Neuronal stem cell (in vitro differentiated cells): Measurements from ENCODE around the gene GON4L.

Experiments used
- DNase-seq: peaks from one replicate; pipeline ENCODE4 v3.0.0-alpha.2; 2013; ENCODE audit warnings: low spot score
- H2AFZ ChIP-seq: one replicate; pipeline ENCODE4 v1.6.1; 2013; ENCODE audit warnings: mild to moderate bottlenecking, low read length, inconsistent platforms
- H2AK5ac ChIP-seq: 2 replicates; pipeline ENCODE4 v1.6.1; 2013; ENCODE audit warnings: low read depth, mild to moderate bottlenecking, inconsistent platforms, low read length, moderate library complexity, mixed read lengths
- H2BK120ac ChIP-seq: 2 replicates; pipeline ENCODE4 v1.6.1; 2013; ENCODE audit warnings: low read depth, mild to moderate bottlenecking, inconsistent platforms, low read length, moderate library complexity, mixed read lengths
- H2BK12ac ChIP-seq: one replicate; pipeline ENCODE4 v1.6.1; 2013; ENCODE audit warnings: low read length, inconsistent platforms
- H2BK15ac ChIP-seq: 2 replicates; pipeline ENCODE4 v1.6.1; 2013; ENCODE audit warnings: mild to moderate bottlenecking, low read length, inconsistent platforms, mixed read lengths
- H2BK5ac ChIP-seq: one replicate; pipeline ENCODE4 v1.6.1; 2013; ENCODE audit warnings: inconsistent platforms, mild to moderate bottlenecking, low read length, moderate library complexity
- H3K14ac ChIP-seq: one replicate; pipeline ENCODE4 v1.6.1; 2013; ENCODE audit warnings: low read length, inconsistent platforms
- H3K18ac ChIP-seq: 2 replicates; pipeline ENCODE4 v1.6.1; 2013; ENCODE audit warnings: low read length, inconsistent platforms
- H3K23ac ChIP-seq: 2 replicates; pipeline ENCODE4 v1.6.1; 2013; ENCODE audit warnings: low read depth, mild to moderate bottlenecking, mixed read lengths, low read length, inconsistent platforms; ENCODE audit not compliant: poor library complexity
- H3K27ac ChIP-seq: replicated peaks from 3 replicates; pipeline ENCODE4 v1.5.1; 2013; ENCODE audit warnings: low read length, inconsistent platforms
- H3K27me3 ChIP-seq, 3 experiments: 2 replicates each; pipeline ENCODE4 v1.6.1; 2013; ENCODE audit warnings: low read length in 3 of 3, mild to moderate bottlenecking in 2 of 3, inconsistent platforms in 1 of 3, low read depth in 1 of 3, mixed read lengths in 1 of 3, moderate library complexity in 1 of 3; ENCODE audit not compliant: control insufficient read depth in 3 of 3, insufficient read depth in 3 of 3
- H3K36me3 ChIP-seq, 2 donors: replicated peaks in 1 of 2; 2 replicates each; pipeline ENCODE4 v1.6.1; 2013; ENCODE audit warnings: low read length in 2 of 2; ENCODE audit not compliant: control insufficient read depth in 2 of 2, insufficient read depth in 2 of 2
- H3K4ac ChIP-seq: 2 replicates; pipeline ENCODE4 v1.6.1; 2013; ENCODE audit warnings: inconsistent platforms, mild to moderate bottlenecking, low read length, moderate library complexity
- H3K4me1 ChIP-seq, 2 donors: 1 replicate in 1 of 2; 2 replicates in 1 of 2; pipeline ENCODE4 v1.6.1; 2013; ENCODE audit warnings: low read length in 2 of 2, low read depth in 1 of 2; ENCODE audit not compliant: control insufficient read depth in 2 of 2, insufficient read depth in 1 of 2
- H3K4me2 ChIP-seq: one replicate; pipeline ENCODE4 v1.6.1; 2013; ENCODE audit warnings: mild to moderate bottlenecking, low read length, inconsistent platforms; ENCODE audit not compliant: insufficient read depth, poor library complexity, severe bottlenecking
- H3K4me3 ChIP-seq, 2 donors: 2 replicates each; pipeline ENCODE4 v1.5.1; 2013; ENCODE audit warnings: low read length in 2 of 2, mild to moderate bottlenecking in 2 of 2, inconsistent platforms in 1 of 2, moderate library complexity in 1 of 2
- H3K79me1 ChIP-seq: one replicate; pipeline ENCODE4 v1.6.1; 2013; ENCODE audit warnings: low read depth, mild to moderate bottlenecking, inconsistent platforms, low read length, moderate library complexity
- H3K9ac ChIP-seq: one replicate; pipeline ENCODE4 v1.6.1; 2013; ENCODE audit warnings: mild to moderate bottlenecking, low read depth, low read length, inconsistent platforms; ENCODE audit not compliant: poor library complexity
- H3K9me3 ChIP-seq, 2 donors: replicated peaks in 1 of 2; 2 replicates each; pipeline versions ENCODE3 to v1.6.1; 2013; ENCODE audit warnings: low read length in 2 of 2, mild to moderate bottlenecking in 2 of 2, inconsistent platforms in 1 of 2, low read depth in 1 of 2, mixed read lengths in 1 of 2, moderate library complexity in 1 of 2; ENCODE audit not compliant: control insufficient read depth in 2 of 2, insufficient read depth in 1 of 2
- H4K8ac ChIP-seq: one replicate; pipeline ENCODE4 v1.6.1; 2013; ENCODE audit warnings: low read depth, mild to moderate bottlenecking, inconsistent platforms, low read length, moderate library complexity
- H4K91ac ChIP-seq: one replicate; pipeline ENCODE4 v1.6.1; 2013; ENCODE audit warnings: low read length, low read depth, mild to moderate bottlenecking, inconsistent platforms; ENCODE audit not compliant: poor library complexity
- WGBS, 2 donors: extraction: QIAGEN DNeasy Blood & Tissue Kit; methylation state at CpG; one replicate each; pipeline ENCODE4 v1.1.7; 2013; ENCODE audit warnings: missing lambda C conversion rate in 2 of 2, mixed read lengths in 1 of 2; ENCODE audit not compliant: insufficient read length in 2 of 2, insufficient replicate concordance in 1 of 2; ENCODE audit errors: extremely low coverage in 2 of 2; 5-methylcytosine and 5-hydroxymethylcytosine counted together

GON4L gene

DNA sequence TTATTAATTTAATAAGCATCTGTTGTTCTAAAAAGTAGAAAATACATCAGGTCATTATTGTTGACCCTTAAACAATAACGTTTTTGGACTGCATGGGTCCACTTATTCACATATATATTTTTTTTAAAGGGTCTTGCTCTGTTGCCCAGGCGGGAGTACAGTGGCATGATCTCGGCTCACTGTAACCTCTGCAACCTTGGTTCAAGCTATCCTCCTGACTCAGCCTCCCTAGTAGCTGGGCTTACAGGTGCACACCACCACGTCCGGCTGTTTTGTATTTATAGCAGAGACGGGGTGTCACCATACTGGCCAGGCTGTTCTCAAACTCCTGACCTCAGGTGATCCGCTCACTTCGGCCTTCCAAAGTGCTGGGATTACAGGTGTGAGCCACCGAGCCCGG is 115.1 kb downstream of the GON4L start:
- H2AK5ac ChIP-seq: no peak overlapping the region
- H2BK12ac ChIP-seq: no peak overlapping the region
- no peak overlapping the region for H2BK5ac ChIP-seq
- H3K4ac ChIP-seq: no peak overlapping the region
- no peak overlapping the region for H3K18ac ChIP-seq
- no peak overlapping the region for H2BK120ac ChIP-seq
- no peak overlapping the region for H2BK15ac ChIP-seq
- H3K27me3 ChIP-seq: no peaks in the 10 kb centered on the region
- peaks cover 5 to 29% of the 10 kb centered on the region in 2 donors for H3K36me3 ChIP-seq
- no peak overlapping the region for H2AFZ ChIP-seq
- WGBS, 2 donors: no CpG with 5 or more reads among the region's 10 CpGs
- no peak overlapping the region for H3K27ac ChIP-seq
- no peak for DNase-seq
- H3K9me3 ChIP-seq: no peaks in the 10 kb centered on the region
- H3K4me2 ChIP-seq: no peak overlapping the region
- no peak overlapping the region for H3K23ac ChIP-seq
- H3K9ac ChIP-seq: no peak overlapping the region
- no peak overlapping the region for H4K8ac ChIP-seq
- H3K14ac ChIP-seq: no peak overlapping the region
- peak overlapping the region in 1 of 2 donors; percentile 11 for H3K4me3 ChIP-seq
- no peaks in the 10 kb centered on the region for H3K79me1 ChIP-seq
- H3K4me1 ChIP-seq: no peaks in the 10 kb centered on the region
- no peak overlapping the region for H4K91ac ChIP-seq

DNA sequence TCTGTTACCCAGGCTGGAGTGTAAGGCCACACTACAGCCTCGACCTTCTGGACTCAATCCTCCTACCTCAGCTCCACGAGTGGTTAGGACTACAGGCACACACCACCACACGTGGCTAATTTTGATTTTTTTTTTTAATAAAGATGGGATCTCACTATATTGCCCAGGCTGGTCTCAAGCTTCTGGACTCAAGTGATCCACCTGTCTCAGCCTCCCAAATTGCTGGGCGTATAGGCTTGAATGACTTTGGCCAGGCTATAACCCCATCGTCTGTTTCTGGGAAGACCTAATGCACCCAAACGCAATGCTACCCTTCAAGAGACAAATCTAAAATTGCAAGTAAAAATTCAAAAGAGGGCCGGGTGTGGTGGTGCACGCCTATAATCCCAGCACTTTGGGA is 116.0 kb downstream of the GON4L start:
- no peak overlapping the region for H3K4me3 ChIP-seq
- H3K27ac ChIP-seq: no peak overlapping the region
- no peaks in the 10 kb centered on the region for H3K9me3 ChIP-seq
- H2BK15ac ChIP-seq: no peak overlapping the region
- H3K18ac ChIP-seq: no peak overlapping the region
- H3K23ac ChIP-seq: no peak overlapping the region
- no peak overlapping the region for H4K8ac ChIP-seq
- no peak overlapping the region for H3K4me2 ChIP-seq
- no peaks in the 10 kb centered on the region for H3K79me1 ChIP-seq
- H2AFZ ChIP-seq: no peak overlapping the region
- H2BK12ac ChIP-seq: no peak overlapping the region
- no peak overlapping the region for H2BK120ac ChIP-seq
- no peaks in the 10 kb centered on the region for H3K27me3 ChIP-seq
- H3K4me1 ChIP-seq: no peaks in the 10 kb centered on the region
- H2AK5ac ChIP-seq: no peak overlapping the region
- WGBS, 2 donors: no CpG with 5 or more reads among the region's 8 CpGs
- peaks cover 7 to 36% of the 10 kb centered on the region in 2 donors for H3K36me3 ChIP-seq
- no peak overlapping the region for H3K14ac ChIP-seq
- H4K91ac ChIP-seq: no peak overlapping the region
- no peak overlapping the region for H3K4ac ChIP-seq
- DNase-seq: no peak
- H2BK5ac ChIP-seq: no peak overlapping the region
- no peak overlapping the region for H3K9ac ChIP-seq

DNA sequence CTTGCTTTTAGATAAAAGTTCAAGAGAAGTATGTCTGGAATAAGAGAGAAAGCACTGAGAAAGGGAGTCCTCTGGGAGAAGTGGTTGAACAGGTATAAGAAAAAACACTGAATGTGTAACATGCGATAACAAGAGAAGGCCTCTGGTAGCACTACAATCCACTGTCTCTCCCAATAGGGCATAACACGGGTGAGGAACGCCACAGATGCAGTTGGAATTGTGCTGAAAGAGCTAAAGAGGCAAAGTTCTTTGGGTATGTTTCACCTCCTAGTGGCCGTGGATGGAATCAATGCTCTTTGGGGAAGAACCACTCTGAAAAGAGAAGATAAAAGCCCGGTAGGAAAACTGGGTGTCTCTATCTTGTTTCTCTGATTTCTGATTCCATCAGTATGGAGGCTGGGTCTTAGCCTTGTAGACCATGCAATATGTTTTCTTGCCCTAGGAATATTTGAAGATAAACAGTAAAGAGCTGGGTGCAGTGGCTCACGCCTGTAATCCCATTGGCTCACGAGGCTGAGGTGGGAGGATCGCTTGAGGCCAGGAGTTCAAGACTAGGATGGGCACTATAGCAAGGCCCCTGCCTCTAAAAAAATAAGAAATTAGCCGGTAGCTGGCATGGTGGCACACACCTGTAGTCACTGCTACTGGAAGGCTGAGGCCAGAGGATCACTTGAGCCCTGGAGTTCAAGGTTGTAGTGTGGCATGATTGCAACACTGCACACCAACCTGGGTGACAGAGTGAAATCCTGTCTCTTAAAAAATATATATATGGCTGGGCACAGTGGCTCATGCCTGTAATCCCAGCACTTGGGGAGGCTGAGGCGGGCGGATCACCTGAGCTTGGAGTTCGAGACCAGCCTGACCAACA is 127.7 kb downstream of the GON4L start:
- Histone ChIP-seq H3K18ac (no peak overlapping the region), H3K4me2 (no peak overlapping the region), H3K9ac (no peak overlapping the region), H2BK15ac (no peak overlapping the region), H3K14ac (no peak overlapping the region), H4K91ac (no peak overlapping the region), H2AFZ (no peak overlapping the region), H3K23ac (no peak overlapping the region), H3K4me1 (no peaks in the 10 kb centered on the region), H4K8ac (no peak overlapping the region), H3K79me1 (no peaks in the 10 kb centered on the region), H3K27me3 (no peaks in the 10 kb centered on the region), H2BK5ac (no peak overlapping the region), H3K9me3 (no peaks in the 10 kb centered on the region), H2AK5ac (no peak overlapping the region), H3K4ac (no peak overlapping the region), H3K36me3 (peaks cover 7 to 83% of the 10 kb centered on the region in 2 donors), H2BK120ac (no peak overlapping the region), H3K27ac (no peak overlapping the region), H3K4me3 (no peak overlapping the region), H2BK12ac (no peak overlapping the region)
- no CpG with 5 or more reads among the region's 12 CpGs for WGBS, 2 donors
- DNase-seq: peak; percentile 51

DNA sequence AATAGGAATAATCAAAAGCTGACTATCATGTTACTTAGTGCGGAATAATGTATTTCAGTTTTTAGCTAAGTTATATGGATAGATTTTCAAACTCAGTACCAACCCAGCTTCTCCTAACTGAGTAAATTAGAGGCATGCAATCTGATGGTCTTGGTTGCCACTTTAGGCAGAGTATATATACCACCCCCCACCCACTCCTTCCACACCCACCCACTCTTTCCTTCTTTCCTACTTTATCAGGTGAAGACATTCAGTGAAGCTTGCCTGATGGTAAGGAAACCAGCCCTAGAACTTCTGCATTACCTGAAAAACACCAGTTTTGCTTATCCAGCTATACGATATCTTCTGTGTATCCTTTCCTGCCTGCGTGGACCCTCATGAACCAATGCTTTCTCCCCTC is 131.9 kb downstream of the GON4L start:
- Histone ChIP-seq H3K4ac (no peak overlapping the region), H4K8ac (no peak overlapping the region), H2BK120ac (no peak overlapping the region), H3K23ac (no peak overlapping the region), H4K91ac (no peak overlapping the region), H2BK5ac (no peak overlapping the region), H2AFZ (no peak overlapping the region), H3K4me1 (no peaks in the 10 kb centered on the region), H2AK5ac (no peak overlapping the region), H2BK12ac (no peak overlapping the region), H3K27me3 (no peaks in the 10 kb centered on the region), H3K4me3 (no peak overlapping the region), H2BK15ac (no peak overlapping the region), H3K4me2 (no peak overlapping the region), H3K79me1 (no peaks in the 10 kb centered on the region), H3K14ac (no peak overlapping the region), H3K27ac (no peak overlapping the region), H3K9me3 (no peaks in the 10 kb centered on the region), H3K18ac (no peak overlapping the region), H3K36me3 (peaks cover 2 to 73% of the 10 kb centered on the region in 2 donors), H3K9ac (no peak overlapping the region)
- DNase-seq: no peak
- no CpG with 5 or more reads among the region's 3 CpGs for WGBS, 2 donors
